Breast epithelium (tissue), 4 donors: ENCODE measurements around the gene JAKMIP2. TPM values are rescaled to one million over a fixed set of nuclear protein-coding genes. Genes with fewer than 3 reads are reported as not detected.

Source experiments
- DNase-seq, 2 donors: peaks; one replicate each; pipeline ENCODE4 v3.0.0-alpha.2; 2019; ENCODE audit warnings: low spot score in 2 of 2
- H3K27ac ChIP-seq, 2 donors: fragments of 200-600 bp; sonication (generic) in 1 of 2; one replicate each; pipeline ENCODE4 v1.5.1; 2016 to 2019; ENCODE audit warnings: mild to moderate bottlenecking in 1 of 2
- H3K27me3 ChIP-seq, 2 donors: fragments of 200-600 bp; sonication (generic) in 1 of 2; one replicate each; pipeline versions ENCODE4 v1.5.1 to v1.6.0; 2017 to 2019; ENCODE audit warnings: control low read depth in 1 of 2, mild to moderate bottlenecking in 1 of 2
- H3K36me3 ChIP-seq: fragments of 200-600 bp; one replicate; pipeline ENCODE4 v1.5.1; 2019
- H3K4me1 ChIP-seq, 2 donors: fragments of 200-600 bp; sonication (generic); one replicate each; pipeline ENCODE4 v1.5.1; 2016 to 2019; ENCODE audit warnings: control low read depth in 1 of 2
- H3K4me3 ChIP-seq, 3 donors: fragments of 200-600 bp; sonication (generic); 1 replicate in 2 of 3; 2 replicates in 1 of 3; pipeline ENCODE4 v1.5.1; 2016 to 2019; ENCODE audit warnings: mild to moderate bottlenecking in 3 of 3, moderate library complexity in 2 of 3
- H3K9me3 ChIP-seq, 2 donors: fragments of 200-600 bp; sonication (generic) in 1 of 2; one replicate each; pipeline ENCODE4 v1.5.1; 2016 to 2019; ENCODE audit warnings: control low read depth in 1 of 2
- POLR2A ChIP-seq: fragments of 450-650 bp; IDR thresholded peaks from one replicate; pipeline ENCODE4 v1.6.1; 2016; ENCODE audit warnings: antibody characterized with exemption, mild to moderate bottlenecking, moderate library complexity
- POLR2AphosphoS5 ChIP-seq, 3 donors: sonication (generic); formaldehyde crosslinking; IDR thresholded peaks; one replicate each; pipeline ENCODE4 v1.6.1; 2017; ENCODE audit warnings: antibody characterized with exemption in 3 of 3
- intact Hi-C: fragments of 100-400 bp; cut with DNase I; formaldehyde crosslinking; loops from one replicate; pipeline ENCODE4 v1.15.1; 2023; ENCODE audit warnings: low total_unique reads
- total RNA-seq, 3 donors: library from RNA; depleted of rRNA; stranded (reverse); fragments of >200 nt; gene quantifications; one replicate each; pipeline ENCODE4 v1.1.0, GENCODE V29; 2016
- TF ChIP-seq, protein P1 (sequence below), 3 donors: fragments of 450-650 bp; IDR thresholded peaks; one replicate each; pipeline ENCODE4 v1.5.1; 2016 to 2017; ENCODE audit warnings: antibody characterized with exemption in 3 of 3, mild to moderate bottlenecking in 3 of 3, moderate library complexity in 3 of 3

Gene JAKMIP2
- total RNA-seq, 3 donors from 2014 or later: under 0.01 to 0.73 (median 0.64) TPM

- H3K36me3 ChIP-seq: no peaks in the 10 kb centered on the region
- H3K27me3 ChIP-seq: no peaks in the 10 kb centered on the region
- H3K4me3 ChIP-seq: no peak overlapping the region
- no peaks in the 10 kb centered on the region for H3K9me3 ChIP-seq
- H3K4me1 ChIP-seq: no peaks in the 10 kb centered on the region
- intact Hi-C loops: no loop called here
- H3K27ac ChIP-seq: no peak overlapping the region
- TF ChIP-seq POLR2AphosphoS5 (IDR thresholded peaks at IDR 0.05) (no peak), POLR2A (no peak)
- TF ChIP-seq, protein P1, sequence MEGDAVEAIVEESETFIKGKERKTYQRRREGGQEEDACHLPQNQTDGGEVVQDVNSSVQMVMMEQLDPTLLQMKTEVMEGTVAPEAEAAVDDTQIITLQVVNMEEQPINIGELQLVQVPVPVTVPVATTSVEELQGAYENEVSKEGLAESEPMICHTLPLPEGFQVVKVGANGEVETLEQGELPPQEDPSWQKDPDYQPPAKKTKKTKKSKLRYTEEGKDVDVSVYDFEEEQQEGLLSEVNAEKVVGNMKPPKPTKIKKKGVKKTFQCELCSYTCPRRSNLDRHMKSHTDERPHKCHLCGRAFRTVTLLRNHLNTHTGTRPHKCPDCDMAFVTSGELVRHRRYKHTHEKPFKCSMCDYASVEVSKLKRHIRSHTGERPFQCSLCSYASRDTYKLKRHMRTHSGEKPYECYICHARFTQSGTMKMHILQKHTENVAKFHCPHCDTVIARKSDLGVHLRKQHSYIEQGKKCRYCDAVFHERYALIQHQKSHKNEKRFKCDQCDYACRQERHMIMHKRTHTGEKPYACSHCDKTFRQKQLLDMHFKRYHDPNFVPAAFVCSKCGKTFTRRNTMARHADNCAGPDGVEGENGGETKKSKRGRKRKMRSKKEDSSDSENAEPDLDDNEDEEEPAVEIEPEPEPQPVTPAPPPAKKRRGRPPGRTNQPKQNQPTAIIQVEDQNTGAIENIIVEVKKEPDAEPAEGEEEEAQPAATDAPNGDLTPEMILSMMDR (IDR thresholded peaks at IDR 0.05): no peak
- no peak for DNase-seq
Observed at GRCh38 chr5:147669169-147669869, 113.2 kb downstream of the JAKMIP2 start.

DNA sequence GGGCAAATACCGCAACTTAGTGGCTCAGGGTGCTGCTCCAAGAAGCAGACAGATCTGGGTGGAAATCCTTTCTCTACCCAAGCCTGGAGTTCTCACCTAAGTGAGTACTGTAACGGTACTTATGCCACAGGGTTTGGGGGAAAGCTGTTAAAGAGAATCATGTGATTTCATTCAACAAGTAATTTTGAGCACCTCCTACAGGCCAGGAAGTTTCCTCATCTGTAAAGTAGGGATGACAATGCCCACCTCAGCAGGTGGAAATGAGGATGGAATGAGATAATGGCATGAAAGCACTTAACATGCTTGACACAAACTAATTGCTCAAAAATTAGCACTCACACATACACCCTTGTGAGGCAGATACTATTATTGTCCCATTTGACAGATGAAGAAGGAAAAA, 114.1 kb downstream of the JAKMIP2 start:
- Histone ChIP-seq H3K36me3 (no peaks in the 10 kb centered on the region), H3K4me3 (no peak overlapping the region), H3K4me1 (no peaks in the 10 kb centered on the region), H3K27ac (no peak overlapping the region), H3K27me3 (no peaks in the 10 kb centered on the region), H3K9me3 (no peaks in the 10 kb centered on the region)
- no peak for DNase-seq
- intact Hi-C loops: no loop called here
- TF ChIP-seq, protein P1 (IDR thresholded peaks at IDR 0.05): no peak
- TF ChIP-seq POLR2A (no peak), POLR2AphosphoS5 (IDR thresholded peaks at IDR 0.05) (no peak)

DNA sequence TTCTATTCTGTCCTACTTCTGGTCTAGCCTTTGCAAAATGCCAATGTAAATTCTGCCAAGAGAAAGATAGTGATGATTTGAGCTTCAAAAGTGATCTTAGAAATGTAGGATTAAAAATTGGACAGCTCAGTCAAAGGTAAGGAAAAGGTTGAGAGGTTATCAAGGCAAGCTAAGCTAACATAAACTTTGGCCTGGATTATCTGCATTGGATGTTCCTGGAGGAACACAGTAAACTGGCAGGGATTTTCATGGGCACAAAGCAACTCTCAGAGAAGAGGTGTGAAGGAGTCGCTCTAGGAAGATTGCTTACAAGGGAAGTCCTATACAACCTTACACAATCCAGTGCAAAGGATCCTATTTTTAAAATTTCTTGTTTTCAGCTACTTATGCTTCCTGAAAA, 115.2 kb downstream of the JAKMIP2 start:
- TF ChIP-seq POLR2A: no peak
- TF ChIP-seq, protein P1 (IDR thresholded peaks at IDR 0.05): no peak
- no peak for TF ChIP-seq POLR2AphosphoS5 (IDR thresholded peaks at IDR 0.05)
- intact Hi-C loops: no loop called here
- H3K27me3 ChIP-seq: no peaks in the 10 kb centered on the region

DNA sequence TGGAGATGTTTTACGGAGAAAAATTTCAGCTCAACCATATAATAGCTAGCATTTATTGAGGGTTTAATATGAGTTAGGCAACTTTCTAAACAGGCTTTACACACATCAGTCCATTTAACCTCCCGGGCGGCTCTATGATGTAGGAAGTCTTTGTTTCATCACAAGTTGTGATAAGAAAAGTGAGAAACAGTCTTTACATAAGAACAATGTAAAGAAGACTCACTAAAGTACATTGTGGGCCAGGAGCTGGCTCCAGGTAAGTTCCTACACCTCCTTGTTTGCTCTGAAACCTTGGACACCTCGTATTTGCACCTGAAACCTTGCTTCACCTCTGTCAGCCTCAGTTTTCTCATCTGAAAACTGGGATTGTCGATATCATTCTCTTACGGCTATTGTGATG, 116.1 kb downstream of the JAKMIP2 start:
- DNase-seq: no peak
- no peaks in the 10 kb centered on the region for H3K36me3 ChIP-seq
- H3K27me3 ChIP-seq: no peaks in the 10 kb centered on the region
- H3K4me3 ChIP-seq: no peak overlapping the region
- no peaks in the 10 kb centered on the region for H3K4me1 ChIP-seq
- H3K27ac ChIP-seq: no peak overlapping the region
- TF ChIP-seq POLR2A: no peak
- no peak for TF ChIP-seq POLR2AphosphoS5 (IDR thresholded peaks at IDR 0.05)
- TF ChIP-seq, protein P1 (IDR thresholded peaks at IDR 0.05): no peak
- H3K9me3 ChIP-seq: no peaks in the 10 kb centered on the region
- intact Hi-C loops: no loop called here

More for the DNA sequence above, 115.2 kb downstream of the JAKMIP2 start:
- Histone ChIP-seq H3K4me1 (no peaks in the 10 kb centered on the region), H3K9me3 (no peaks in the 10 kb centered on the region), H3K4me3 (no peak overlapping the region), H3K27ac (no peak overlapping the region), H3K36me3 (no peaks in the 10 kb centered on the region)
- DNase-seq: no peak

GRCh38 chr5:147661541-147661940, 121.0 kb downstream of the JAKMIP2 start:
- intact Hi-C loops: no loop called here
- DNase-seq: no peak
- Histone ChIP-seq H3K9me3 (peaks cover 2 to 4% of the 10 kb centered on the region in 2 donors), H3K4me1 (no peaks in the 10 kb centered on the region), H3K36me3 (no peaks in the 10 kb centered on the region), H3K27me3 (no peaks in the 10 kb centered on the region), H3K4me3 (no peak overlapping the region), H3K27ac (no peak overlapping the region)
- TF ChIP-seq POLR2A (no peak), POLR2AphosphoS5 (IDR thresholded peaks at IDR 0.05) (no peak)
- TF ChIP-seq, protein P1 (IDR thresholded peaks at IDR 0.05): no peak
